GM15510 (cell line): ENCODE results near the gene UCK2.

ENCODE experiments used
- POLR2A ChIP-seq: IDR thresholded peaks from 3 replicates; pipeline ENCODE4 v1.6.1; 2011; ENCODE audit warnings: borderline replicate concordance; ENCODE audit not compliant: insufficient read length; ENCODE audit errors: extremely low read depth

Gene UCK2

DNA sequence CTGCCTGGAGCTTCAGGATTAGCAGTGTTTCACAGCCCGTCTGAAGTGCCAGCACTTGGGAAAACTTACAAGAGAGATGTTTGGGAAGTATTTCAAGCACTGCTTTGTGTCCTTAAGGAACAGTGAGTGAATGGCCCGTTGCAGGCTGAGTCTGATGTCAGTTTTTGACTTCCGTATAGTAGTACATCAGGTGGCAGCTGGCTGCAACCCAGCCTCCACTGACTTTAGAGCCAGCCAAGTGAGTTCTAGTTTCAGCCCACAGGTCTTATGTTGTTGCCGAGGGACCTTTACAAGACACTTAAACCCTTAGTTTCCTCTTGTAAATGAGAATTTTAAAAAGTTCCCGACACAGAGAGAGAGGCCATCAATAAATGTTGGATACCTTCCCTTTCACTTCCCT is 35.0 kb downstream of the UCK2 start:
- TF ChIP-seq POLR2A: no peak

DNA sequence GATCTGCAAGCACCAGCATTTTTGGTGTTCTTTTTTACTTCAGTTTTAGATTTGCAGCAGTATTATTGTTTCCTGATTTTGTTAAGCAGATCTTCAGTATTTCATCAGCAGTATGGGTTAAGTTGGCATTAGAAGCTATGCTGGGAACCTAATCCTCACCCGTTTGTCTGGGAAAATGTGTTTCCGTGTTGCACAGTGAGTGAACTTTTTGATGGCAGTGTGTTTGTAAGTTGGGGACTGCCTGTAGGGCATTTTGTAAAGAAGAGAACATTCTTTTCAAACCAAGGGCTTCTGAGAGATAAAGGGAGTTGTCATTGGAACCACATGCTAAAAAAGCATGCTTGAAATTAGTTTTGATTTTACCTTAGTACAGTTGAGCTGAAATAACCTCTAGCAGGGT is 35.9 kb downstream of the UCK2 start:
- TF ChIP-seq POLR2A: no peak

DNA sequence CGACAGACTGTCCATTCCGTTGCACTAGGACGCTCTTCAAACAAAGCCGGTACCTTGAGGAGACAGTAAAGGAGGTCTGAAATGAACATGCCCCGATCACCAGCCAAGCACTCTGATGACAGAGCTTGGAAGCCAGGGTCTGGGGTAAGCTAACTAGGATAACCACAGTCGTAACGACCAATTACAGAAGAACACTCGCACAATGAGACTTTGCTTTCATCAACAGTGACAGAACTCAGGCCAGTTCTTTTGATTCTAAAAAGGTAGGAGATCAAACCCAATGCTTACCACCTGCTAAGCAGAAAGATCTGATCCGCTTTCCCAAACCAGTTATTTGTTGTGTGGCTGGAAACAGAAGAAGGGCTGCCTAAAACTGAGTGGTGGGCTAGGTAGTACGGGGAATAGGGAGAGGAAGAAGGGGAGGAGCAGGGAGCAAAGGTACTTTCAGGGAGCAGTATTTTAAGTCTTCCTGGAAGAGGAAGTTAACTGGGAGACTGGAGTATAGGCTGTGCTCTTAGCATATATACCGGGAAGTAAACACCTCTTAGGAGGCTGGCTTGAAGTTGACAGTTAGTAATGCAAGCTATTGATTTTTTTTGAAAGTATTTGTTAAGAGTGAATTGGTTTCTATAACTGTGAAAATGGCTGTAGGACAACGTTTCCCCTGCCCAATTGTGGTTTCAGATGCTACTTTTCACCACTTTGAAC is 38.4 kb downstream of the UCK2 start:
- no peak for TF ChIP-seq POLR2A

DNA sequence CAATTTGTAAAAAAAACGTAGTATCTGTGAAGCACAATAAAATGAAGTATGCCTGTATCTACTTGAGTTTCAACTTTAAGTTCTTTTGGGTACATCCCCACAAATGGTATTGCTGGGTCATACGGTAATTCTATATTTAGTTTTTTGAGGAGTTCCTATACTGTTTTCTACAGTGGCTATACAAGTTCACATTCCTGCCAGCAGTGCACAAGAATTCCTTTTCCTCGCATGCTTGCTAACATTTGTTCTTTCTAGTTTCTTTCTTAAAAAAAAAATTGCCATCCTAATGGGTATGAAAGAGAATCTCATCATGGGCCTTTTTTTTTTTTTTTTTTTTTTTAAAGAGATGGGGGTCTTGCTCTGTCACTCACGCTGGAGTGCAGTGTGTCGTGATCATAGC is 41.9 kb downstream of the UCK2 start:
- no peak for TF ChIP-seq POLR2A

DNA sequence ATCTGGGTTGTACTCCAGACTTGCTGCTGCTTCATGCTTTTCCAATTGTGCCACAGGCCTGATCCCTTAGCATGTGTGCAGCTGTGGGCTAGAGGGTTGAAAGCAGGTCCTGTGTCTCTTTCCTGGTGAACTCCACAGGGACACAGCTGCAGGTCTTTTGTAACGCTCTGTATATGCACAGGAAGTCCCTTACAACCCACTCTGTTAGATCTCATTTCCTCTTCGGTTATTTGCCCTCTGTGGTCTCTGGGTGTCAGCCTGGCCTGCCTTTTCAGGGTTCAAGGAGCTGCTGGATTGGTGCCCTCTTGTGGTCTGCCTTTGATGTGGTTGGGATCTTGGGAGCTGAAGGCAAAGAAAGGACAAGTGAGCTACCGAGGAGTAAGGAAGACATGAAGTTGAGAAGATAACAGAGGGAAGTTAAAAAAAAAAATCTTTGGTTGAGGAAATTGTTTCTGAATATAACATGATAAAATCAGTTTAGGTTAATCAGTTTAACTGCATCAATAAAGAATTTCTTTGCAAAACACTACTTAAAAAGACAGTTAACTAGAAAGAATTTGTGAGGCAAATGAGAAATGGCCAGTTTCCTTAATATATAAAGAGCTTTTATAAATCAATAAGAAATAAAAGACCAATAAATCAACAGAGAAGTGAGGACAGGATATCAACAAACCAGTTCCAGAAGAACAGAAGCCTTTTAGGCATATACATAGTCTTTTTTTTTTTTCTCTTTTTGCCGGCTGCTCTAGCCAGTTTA is 44.1 kb downstream of the UCK2 start:
- no peak for TF ChIP-seq POLR2A

DNA sequence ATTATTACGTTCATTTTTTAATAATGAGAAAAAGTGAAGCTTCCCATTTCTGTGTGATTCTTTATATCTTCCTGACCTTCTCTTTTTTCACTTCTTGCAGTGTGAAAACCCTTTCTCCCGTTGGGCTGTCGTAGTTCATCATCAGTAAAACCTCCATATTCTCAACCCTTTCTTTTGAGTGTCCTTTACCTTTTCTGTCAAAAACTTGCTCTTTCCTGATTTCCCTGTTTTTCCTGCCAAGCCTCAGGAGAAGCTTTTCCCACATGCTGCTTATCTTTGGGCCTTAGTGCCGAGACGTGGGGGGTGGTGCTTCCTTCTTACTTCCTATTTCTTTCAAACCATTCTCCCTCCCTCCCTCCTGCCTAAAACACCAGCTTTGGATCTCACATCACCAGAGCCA is 46.1 kb downstream of the UCK2 start:
- no peak for TF ChIP-seq POLR2A

DNA sequence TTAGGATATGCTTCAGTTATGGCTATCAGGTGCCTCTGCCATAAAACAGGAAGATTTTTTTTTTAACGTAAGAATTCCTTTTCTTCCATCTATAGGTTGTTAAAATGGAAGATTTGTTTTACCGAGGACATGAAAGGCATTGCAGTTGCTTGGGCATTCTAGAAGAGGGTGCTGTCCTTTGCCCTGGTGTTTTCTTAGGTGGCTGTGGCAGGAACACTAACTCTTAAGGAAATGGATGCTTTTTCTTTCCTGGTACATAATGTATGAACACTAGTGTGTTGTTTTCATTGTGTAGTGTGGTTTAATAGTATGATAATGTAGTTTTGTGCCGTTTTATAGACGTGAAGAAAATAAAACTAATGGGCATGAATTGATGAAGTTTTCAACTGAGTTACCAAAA is 47.2 kb downstream of the UCK2 start:
- TF ChIP-seq POLR2A: no peak

DNA sequence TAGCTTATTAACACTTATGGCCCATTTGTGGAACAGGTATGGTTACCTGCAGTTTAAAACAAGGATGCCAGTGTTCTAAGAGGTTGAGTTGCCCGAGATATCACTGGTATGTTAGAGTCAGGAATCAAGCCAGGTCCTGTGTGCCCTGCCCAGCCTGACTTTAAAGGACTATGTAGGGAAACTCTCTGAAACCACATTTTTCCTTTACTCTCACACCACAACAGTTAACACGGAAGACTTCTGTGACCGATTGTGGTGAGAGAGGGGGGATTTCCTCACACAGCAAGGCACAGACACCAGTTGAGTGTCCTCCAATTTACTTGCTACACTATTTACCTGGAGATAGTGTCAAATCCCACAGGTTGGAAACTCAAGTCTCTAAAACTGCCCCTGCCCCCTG is 47.8 kb downstream of the UCK2 start:
- TF ChIP-seq POLR2A: no peak

DNA sequence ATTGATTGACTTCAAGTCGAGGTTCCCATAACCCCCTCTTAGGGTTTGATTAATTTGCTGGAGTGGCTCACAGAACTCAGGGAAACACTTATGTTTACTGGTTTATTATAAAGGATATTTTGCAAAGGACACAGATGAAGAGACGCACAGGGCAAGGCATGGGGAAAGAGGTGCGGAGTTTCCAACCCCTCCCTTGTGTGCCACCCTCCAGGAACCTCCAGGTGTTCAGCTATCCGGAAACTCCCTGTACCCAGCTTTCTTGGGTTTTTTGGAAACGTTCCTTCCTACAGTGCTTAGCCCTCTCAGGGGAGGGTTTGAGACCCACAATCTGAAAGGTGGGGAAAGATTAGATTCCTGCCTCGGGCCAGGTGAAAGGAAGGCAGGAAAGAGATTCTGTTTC is 48.2 kb downstream of the UCK2 start:
- TF ChIP-seq POLR2A: no peak

DNA sequence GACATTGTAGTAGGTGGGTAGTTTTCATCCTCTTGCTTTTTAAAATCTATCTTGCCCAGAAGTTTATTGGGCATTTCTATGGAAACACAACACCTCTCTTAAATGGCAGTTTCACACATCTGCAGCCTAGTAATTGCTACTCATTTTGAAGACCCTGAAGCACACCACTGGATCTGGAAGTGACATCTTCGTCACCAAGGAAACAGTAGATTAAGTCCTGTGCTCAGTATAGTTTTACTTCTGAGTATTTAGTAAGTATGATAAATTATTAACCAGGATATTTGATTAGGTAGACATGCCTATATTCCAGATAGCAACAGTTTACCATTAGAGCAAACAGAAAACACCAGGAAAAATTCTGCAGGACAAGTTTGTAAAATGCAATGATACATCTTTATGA is 48.7 kb downstream of the UCK2 start:
- TF ChIP-seq POLR2A: no peak

DNA sequence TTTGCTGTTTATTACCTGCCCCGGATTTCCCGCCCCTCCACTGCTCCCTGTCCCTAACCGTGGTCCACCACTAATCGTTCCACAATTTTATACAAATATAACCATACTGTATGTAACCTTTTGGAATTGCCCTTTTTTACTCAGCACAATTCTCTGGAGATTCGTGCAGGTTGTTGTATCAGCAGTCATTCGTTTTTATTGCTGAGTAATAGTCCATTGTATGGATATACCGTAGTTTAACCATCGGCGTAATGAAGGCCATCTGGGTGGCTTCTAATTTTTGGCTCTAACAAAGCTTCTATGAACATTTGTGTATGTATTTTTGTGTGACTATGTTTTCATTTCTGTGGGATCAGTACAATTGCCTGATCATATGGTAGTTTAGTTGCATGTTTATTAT is 50.0 kb downstream of the UCK2 start:
- no peak for TF ChIP-seq POLR2A

DNA sequence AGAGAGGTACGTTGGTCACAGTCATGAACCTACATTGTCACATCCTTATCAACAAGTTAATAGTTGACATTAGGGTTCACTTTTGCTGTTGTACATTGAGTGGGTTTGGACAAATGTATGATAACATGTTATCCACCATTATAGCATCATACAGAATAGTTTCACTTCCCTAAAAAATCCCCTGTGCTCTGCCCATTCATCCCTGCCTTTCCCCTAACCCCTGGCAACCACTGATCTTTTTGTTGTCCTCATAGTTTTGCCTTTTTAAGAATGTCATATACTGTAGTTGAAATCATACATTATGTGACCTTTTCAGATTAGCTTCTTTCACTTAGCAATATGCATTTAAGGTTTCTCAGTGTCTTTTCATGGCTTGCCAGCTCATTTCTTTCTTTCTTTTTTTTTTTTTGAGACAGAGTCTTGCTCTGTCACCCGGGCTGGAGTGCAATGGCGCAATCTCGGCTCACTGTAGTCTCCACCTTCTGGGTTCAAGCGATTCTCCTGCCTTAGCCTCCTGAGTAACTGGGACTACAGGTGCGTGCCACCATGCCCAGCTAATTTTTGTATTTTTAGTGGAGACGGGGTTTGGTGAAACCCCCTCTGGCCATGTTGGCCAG is 50.6 kb downstream of the UCK2 start:
- no peak for TF ChIP-seq POLR2A

DNA sequence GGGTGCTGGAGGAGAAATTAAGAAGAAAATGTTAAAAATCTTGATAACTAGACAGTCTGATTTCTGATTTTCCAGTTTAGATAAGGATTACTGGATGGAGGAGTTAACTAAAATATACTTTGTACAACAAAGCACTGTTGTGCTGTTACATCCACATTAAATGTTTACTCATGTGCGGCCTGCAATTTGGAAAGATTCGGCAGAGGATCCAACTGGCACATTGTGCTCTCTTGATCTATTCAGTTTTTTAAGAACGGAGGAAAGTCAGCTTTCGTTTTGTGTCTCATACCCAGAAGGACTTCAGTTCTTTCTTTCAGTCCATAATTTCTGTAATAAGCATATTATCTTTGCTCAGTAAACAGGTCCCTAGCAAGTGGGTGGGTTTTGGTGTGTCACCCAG is 52.5 kb downstream of the UCK2 start:
- TF ChIP-seq POLR2A: no peak

DNA sequence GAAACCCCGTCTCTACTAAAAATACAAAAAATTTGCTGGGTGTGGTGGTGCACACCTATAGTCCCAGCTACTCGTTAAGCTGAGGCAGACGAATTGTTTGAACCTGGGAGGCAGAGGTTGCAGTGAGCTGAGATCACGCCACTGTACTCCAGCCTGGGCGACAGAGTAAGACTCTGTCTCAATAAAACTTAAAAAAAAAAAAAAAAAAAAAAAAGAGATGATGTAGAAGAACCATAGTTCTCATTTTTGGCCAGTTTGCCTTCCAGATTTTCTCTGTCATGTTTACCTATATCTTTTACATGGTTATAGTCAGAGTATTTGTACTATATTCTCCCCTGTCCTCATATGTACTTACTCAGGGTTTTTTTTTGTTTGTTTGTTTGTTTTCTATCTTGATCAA is 53.6 kb downstream of the UCK2 start:
- TF ChIP-seq POLR2A: no peak

DNA sequence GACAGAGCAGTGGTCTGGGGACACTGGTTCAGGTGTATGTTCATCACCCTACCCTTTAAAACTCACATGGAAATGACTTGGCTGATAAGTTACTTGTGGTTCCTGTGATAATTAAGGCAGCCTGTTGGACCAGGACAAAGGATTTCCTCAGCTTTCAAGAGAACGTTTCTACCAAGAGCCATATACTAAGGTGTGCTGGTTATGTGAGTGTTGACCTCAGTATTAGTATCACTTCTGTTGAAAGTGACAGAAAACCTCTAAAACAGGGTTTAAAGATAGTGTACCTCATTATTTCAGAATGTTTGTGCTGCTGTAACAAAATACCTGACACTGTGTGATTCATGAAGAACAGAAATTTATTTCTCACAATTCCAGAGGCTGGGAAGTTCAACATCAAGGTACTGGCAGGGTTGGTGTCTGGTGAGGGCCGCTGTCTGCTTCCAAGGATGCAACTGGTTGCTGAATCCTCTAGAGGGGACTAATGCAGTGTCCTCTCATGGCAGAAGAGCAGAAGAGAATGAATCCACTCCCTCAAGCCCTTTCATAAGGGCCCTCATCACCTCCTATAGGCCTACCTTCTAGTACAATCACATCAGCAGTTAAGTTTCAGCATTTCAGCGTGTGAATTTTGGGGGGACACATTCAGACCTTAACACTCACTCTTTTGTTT is 54.9 kb downstream of the UCK2 start:
- no peak for TF ChIP-seq POLR2A

DNA sequence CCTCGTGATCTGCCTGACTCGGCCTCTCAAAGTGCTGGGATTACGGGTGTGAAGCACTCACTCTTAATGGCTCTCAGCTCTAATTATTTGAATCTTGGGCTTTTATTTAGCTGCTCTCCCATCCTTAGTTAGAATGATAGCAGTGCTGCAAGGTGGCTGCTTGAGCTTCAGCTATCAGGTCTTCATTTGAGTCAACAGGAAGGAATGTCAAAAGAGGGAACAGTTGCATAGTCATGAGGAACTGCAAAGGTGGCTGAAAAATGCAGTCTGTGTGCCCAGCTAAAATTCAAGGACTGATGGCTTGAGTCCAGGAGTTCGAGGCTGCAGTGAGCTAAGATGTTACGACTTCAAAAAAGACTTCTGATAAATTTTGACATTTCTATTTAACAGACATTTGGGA is 55.6 kb downstream of the UCK2 start:
- no peak for TF ChIP-seq POLR2A

DNA sequence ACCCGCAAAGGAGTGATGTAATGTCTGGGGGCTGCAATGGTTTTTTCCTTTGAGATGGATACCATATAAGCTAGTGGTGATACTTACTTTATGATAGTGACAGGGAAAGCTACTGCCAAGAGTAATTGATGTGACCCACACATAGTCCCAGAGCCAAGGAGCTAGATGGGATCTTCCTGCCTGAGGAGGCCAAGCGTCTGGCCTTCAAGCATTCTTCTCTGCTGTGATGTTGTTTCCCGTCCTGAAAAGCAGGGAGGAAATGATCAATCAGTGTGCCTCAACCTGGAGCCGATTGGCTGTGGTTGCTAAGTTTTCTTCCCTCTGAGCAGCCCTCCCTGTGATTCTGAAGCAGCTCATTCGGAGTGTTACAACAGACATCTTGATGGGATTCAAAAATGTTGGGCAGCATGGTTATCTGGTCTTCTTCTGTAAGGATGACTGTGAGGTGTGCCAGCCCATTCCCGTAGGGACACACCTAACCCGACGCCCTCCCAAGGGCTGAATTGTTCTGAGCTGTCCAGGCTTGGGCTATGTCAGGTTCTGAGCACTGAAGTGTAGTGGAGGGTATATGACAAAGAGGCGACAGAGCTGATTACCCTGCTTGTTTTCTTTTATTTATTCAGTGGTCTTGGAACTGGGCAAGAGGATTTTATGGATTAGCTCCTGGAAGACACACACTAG is 56.7 kb downstream of the UCK2 start:
- no peak for TF ChIP-seq POLR2A
